GM19025 (cell line): Measurements from ENCODE around the gene KIZ.
"Not testable (repeated sequence)": the region's sequence is repeated elsewhere in the genome, so short reads cannot be mapped to it uniquely, and the experiment has no call there.

Experiments used
- ATAC-seq: cut with Tn5 transposase; IDR thresholded peaks from one replicate; pipeline ENCODE4 v1.9.1; 2021; ENCODE audit warnings: mild to moderate bottlenecking, low read depth, moderate library complexity; ENCODE audit not compliant: unreplicated experiment

The KIZ gene

GRCh38 chr20:21219686-21220085, 93.8 kb downstream of the KIZ start:
- ATAC-seq, result no peak

GRCh38 chr20:21224217-21224616, 98.3 kb downstream of the KIZ start:
- ATAC-seq, result no peak

- no peak for ATAC-seq
Measured at GRCh38 chr20:21225215-21225947, 99.5 kb downstream of the KIZ start.

DNA sequence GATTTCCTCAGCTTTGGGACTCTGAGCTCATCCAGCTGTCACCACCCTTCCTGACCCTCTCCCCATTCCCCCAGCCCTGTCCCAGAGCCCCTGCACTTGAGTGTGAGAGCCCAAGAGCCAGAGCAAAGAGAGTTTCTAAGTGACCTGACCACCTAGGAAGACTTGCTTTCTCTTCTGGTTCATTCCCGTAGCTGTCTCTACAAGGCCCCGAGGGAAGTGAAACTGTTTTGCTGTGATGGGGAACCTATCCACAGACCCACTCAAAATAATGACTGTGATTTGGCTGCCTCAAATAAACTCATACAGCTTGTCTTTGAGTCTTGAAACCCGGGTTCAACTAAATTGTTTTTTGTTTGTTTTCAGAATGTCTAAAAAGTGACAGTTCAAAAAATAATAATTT, 102.6 kb downstream of the KIZ start:
- ATAC-seq, result no peak

DNA sequence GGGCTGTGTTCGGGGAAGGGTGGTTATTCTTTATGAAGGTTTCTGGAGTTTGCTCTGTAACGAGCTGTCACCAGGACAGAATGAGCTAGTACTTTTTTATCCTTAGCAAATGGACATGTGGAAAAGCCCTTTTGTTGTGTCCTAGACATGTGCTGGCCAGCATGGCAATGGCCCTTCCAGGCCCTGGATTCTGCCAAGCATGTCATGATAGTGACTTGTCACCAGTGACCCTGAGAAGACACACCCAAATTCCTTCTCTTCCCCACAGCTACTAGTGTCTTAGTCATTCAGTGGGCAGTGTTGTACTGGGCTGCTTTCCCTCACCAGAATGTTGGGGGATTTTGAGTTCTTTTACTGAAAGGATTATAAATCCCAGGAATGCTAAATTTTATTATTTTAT, 103.3 kb downstream of the KIZ start:
- ATAC-seq, result no peak

GRCh38 chr20:21230220-21230619, 104.3 kb downstream of the KIZ start:
- no peak for ATAC-seq

GRCh38 chr20:21230686-21231085, 104.8 kb downstream of the KIZ start:
- no peak for ATAC-seq

- ATAC-seq, result no peak
Measured at GRCh38 chr20:21232546-21233280, 106.8 kb downstream of the KIZ start.

DNA sequence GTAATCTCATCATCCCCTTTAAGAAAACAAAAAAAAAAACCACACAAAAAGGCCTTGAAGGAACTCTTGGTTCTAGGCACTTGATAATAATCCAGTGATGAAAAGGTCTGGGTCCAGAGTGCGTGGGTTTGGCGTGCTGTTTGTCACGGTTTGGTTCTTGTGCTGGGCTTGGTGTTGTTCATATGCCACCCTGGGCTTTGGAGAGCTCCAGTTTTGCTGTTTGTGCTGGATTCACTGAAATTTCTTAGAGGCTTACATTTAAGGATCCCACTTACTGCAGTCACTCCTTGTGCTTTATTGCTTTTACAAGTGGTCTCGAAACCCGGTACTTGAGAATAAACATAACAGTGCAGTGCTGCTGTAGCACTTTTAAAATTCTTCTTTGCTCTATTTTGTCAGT, 108.4 kb downstream of the KIZ start:
- ATAC-seq, result no peak

DNA sequence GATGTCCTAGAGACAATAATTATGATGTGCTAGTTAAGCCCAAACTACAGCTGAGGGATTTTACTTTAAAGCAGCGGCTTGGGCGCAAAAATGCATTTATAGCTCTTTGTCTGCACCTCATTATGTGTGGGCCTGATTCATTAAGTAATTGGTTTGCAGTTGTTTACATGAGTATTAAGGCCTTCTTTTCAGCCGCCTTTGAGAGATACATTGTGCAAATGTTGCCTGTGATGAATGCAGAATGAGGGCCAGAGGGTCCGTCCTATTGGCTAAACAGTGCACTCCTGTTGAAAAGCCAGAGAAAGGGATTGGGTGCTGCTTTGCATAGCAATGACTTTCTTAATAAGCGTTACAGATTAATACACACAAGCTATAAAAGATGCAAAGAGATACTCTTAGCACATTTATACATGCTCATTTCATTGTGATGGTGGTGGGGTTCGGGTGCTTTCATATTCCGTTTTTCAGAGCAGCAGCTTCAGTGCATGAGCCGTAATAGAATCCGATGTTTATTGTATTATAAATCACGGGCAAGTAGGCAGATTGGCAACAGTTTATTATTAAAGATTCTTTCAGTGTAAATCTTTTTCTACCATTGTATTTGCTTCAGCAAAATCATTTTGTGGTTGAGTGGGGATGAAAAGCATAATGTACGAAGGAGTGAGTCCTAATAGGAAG, 109.1 kb downstream of the KIZ start:
- ATAC-seq, result no peak

DNA sequence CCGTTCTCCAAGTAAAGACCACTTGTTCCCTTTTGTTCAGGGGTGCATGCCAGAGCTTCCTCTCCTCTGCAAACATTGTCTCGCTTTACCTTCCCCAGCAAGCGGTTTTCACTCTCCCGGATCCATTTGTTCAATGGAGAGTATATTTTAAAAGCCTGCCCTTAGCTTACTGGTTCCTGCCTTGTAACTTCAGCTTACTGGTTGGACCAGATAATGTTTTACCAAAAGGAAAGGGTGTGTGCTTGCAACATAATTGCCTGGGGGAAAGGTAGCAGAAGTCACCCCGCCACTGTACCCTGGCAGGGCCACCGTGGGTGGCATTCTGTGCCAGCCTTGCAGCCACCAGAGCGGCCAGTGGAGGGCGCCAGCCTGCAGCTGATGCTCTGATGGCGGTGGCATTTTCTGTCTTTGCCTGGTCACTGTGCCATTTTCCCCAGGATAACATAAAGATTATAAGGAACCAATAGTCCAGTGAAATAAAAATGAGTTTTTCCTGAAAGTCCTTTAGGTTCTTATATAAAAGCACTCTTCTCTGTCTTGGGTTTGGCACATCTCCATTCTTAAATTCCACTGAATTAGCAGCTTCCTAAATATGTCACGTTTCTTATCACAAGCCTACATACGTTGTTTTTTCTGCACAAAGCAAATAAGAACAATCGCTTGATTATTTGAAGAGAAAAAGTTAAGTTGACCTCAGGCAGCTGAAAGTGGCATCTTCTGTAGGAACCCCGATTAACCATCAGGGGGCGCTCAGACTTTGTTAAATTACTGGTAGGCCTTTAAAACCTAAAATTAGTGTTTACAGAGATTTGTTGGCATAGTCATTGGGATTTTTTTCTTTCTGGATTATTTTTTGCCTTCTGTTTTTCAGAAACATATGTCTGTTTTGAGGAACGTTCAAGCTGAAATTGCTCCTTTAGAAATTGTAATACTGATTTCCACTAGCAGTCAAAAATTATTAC, 109.9 kb downstream of the KIZ start:
- no peak for ATAC-seq

DNA sequence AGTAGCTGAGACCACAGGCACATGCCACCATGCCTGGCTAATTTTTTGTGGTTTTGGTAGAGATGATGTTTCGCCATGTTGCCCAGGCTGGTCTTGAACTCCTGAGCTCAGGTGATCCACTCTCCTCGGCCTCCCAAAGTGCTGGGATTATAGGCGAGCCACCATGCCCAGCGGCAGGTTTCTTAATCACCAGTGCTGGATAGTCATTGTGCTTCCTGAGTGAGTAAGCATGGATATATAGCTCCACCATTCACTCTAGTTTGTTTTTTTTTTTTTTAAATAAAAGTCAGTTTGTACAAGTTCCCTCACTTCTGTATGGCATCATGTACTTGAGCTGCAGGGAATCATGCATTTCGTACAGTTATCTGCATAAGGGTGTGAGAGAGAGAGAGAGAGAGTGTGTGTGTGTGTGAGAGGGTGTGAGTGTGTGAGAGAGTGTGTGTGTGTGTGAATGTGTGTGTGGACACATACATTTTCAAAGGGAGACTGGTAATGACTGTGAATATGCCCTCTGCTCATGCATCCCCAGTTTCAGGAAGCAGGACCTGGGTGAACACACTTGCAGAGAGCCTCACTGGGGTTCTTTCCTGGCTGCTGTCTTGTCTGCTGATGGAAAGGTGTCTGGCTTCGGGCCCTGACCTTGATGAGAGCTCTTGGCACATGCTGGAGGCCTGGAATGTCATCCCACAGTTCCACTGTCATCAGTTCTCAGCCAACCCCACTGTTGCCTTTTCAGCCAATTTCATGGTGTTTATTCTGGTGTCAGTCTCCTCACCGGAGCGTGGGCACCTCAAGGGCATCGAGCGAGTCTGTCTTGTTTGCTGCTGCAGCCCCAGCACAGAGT, 112.3 kb downstream of the KIZ start:
- ATAC-seq, result no peak

DNA sequence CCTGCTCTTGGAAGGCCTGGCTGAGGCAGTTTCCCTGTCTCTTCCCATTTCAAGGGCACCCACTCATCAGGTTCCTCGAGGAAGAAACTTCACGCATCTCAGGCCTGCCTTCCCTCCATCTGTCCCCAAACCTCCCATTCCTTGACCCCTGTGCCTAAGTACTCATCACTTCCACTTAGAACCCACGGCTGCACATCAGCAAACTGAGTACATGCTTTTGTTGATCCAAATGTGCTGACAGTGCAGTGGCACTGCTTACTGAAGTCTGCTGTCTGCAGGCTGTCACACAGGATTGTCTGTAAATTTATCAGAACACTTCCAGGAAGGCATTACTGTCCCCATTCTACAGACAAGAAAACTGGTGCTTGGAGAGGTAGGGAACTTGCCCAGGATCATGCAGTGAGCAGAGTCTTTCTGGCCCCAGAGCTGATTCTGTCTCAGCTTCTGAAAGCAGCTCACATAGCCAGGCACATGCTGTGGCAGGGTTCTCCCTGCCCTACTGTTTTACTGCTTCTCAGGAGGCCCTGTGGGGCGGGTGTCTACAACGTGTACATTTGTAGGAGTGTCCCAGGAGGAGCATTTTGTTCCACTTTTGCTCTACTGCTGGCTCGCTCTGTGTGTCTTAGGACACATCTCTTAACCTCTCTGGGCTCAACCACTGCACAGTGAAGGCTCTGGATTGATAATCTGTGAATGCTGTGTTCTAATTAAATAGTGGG, 113.1 kb downstream of the KIZ start:
- no peak for ATAC-seq

- no peak for ATAC-seq
Measured at GRCh38 chr20:21240394-21240793, 114.5 kb downstream of the KIZ start.

DNA sequence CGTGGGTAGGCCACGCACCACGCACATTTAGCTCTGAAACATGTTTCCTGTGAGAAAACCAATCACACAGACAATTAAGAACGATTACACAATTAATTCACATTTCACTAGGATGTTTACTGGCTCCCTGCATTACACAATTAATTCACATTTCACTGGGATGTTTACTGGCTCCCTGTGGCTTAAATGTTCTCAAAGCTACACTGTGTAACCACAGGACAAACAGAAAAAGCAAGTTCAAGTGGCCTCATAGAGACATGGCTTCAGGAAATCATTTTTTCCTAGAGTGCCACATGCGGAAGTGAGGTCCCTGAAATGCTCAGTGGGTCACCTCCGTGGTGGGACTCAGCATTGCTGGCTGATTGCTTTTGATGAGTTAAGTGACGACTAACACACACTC, 115.5 kb downstream of the KIZ start:
- ATAC-seq, result no peak

GRCh38 chr20:21243811-21244210, 117.9 kb downstream of the KIZ start:
- no peak for ATAC-seq

- ATAC-seq, result no peak
Measured at GRCh38 chr20:21244808-21245207, 118.9 kb downstream of the KIZ start.

- ATAC-seq, result no peak
Measured at GRCh38 chr20:21246161-21246560, 120.3 kb downstream of the KIZ start.

DNA sequence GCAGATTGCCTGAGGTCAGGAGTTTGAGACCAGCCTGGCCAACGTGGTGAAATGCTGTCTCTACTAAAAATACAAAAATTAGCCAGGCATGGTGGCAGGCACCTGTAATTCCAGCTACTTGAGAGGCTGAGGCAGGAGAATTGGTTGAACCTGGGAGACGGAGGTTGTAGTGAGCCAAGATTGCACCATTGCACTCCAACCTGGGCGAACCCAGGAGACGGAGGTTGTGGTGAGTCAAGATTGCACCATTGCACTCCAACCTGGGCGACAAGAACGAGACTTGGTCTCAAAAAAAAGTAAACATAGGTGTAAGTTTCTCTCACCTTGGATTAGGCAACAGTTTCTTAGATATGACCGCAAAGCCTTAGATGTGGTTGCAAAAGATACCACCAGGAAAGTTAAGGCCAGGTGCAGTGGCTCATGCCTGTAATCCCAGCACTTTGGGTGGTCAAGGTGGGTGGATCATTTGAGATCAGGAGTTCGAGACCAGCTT, 121.8 kb downstream of the KIZ start:
- ATAC-seq, result not testable (repeated sequence)
